ENCODE results near the gene PARD3B. TPM values are rescaled to one million over a fixed set of nuclear protein-coding genes. Genes with fewer than 3 reads are reported as not detected.

The PARD3B gene
- total RNA-seq, 1 experiment from 2014 or later = 6.4 TPM

- Histone ChIP-seq H3K27me3 (ENCODE audit: insufficient read depth, low read length) (no peaks in the 10 kb centered on the region), H3K27ac (ENCODE audit: insufficient read length, low read depth, low read length) (no peak overlapping the region), H3K23me2 (ENCODE audit: insufficient read length, low read depth, low read length, poor library complexity, severe bottlenecking) (no peaks in the 10 kb centered on the region), H3K9ac (ENCODE audit: extremely low read depth, insufficient read length, low read length) (no peak overlapping the region), H4K20me1 (ENCODE audit: control insufficient read depth, insufficient read depth, insufficient read length) (no peaks in the 10 kb centered on the region), H2BK15ac (ENCODE audit: low read depth, low read length) (no peak overlapping the region), H3K79me2 (ENCODE audit: insufficient read depth, low read length) (no peaks in the 10 kb centered on the region), H3K18ac (ENCODE audit: insufficient read length, low read depth, low read length) (no peak overlapping the region), H3K23ac (ENCODE audit: insufficient read length, low read depth, low read length) (no peak overlapping the region), H2BK5ac (ENCODE audit: insufficient read length, low read length) (no peak overlapping the region), H3K9me3 (ENCODE audit: control insufficient read depth, low read depth, low read length) (no peaks in the 10 kb centered on the region), H4K8ac (replicated peaks; ENCODE audit: insufficient read length, low read depth, low read length) (no peak overlapping the region), H2AK5ac (ENCODE audit: insufficient read length, low read length) (no peak overlapping the region), H3K4me2 (ENCODE audit: insufficient read depth, insufficient read length, low read length) (no peak overlapping the region), H3K56ac (ENCODE audit: insufficient read length, low read depth, low read length) (no peak overlapping the region), H2BK20ac (ENCODE audit: low read depth, low read length, poor library complexity, severe bottlenecking) (no peak overlapping the region), H2AFZ (ENCODE audit: low read length) (no peak overlapping the region), H3K4me1 (ENCODE audit: insufficient read depth, low read length) (no peaks in the 10 kb centered on the region; the same call in 1 of the 2 replicates), H2BK120ac (ENCODE audit: low read depth, low read length, poor library complexity, severe bottlenecking) (no peak overlapping the region), H4K5ac (ENCODE audit: insufficient read length, low read depth, low read length) (no peak overlapping the region), H4K91ac (ENCODE audit: insufficient read length, low read depth, low read length) (no peak overlapping the region), H3T11ph (ENCODE audit: low read length) (no peak overlapping the region), H2BK12ac (ENCODE audit: insufficient read length, low read depth, low read length) (no peak overlapping the region), H3K14ac (ENCODE audit: insufficient read depth, low read length) (no peak overlapping the region), H3K79me1 (ENCODE audit: insufficient read depth, low read depth, low read length, poor library complexity, severe bottlenecking) (no peaks in the 10 kb centered on the region), H3K4ac (ENCODE audit: low read depth, low read length) (no peak overlapping the region)
- peak overlapping the region in 1 of 3 experiments; percentile 70; a peak in 1 of 7 replicates for H3K27ac Mint-ChIP-seq
- no peak for DNase-seq
- H3K27me3 Mint-ChIP-seq (ENCODE audit: low read depth) = no peaks in the 10 kb centered on the region; the same call in 1 of the 2 replicates
- no CpG with 5 or more reads among the region's 9 CpGs for WGBS (ENCODE audit: extremely low coverage, insufficient read length, low lambda C conversion rate)
- no peak overlapping the region for H3K4me3 Mint-ChIP-seq
- TF ChIP-seq CTCF (conservative IDR thresholded peaks at IDR 0.05) = no peak
- H3K36me3 Mint-ChIP-seq (ENCODE audit: insufficient read depth in 1 of 3, low read depth in 3 of 3) = no peaks in the 10 kb centered on the region; a peak in 1 of 7 replicates
- H3K9me3 Mint-ChIP-seq = no peaks in the 10 kb centered on the region; a peak in 1 of 5 replicates
- H3K4me1 Mint-ChIP-seq = 0 out of 4 replicates have a peak, but pooled peaks cover 0 to 2% of the 10 kb centered on the region in 2 experiments
These were observed 297.6 kb downstream of the PARD3B start for GRCh38 chr2:204842661-204843485.

Data from H9 (cell line).